ENCODE results near the gene EYA4.

DNA sequence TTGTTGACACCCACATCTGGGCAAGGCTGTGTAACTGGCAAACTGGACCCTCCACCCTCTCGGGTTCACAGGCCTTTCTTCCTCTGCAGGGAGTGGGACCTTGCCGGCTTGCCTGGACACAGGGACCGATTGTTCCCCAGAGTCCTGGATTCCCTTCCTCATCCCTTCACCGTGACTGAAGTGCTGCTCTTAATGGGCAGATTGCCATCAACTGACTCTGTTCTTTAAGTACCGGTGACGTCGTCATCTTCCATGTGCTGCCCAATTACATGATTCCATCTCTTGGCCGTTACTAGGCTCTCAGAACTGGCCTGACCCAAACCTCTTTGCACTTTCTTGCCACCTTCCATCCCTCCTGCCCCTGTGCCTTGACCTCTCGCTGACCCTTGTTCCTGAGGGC is 85.4 kb downstream of the EYA4 start:
- TF ChIP-seq SUZ12 (IDR thresholded peaks at IDR 0.05; ENCODE audit: extremely low read depth, insufficient read depth, insufficient read length) (no peak), YY1 (IDR thresholded peaks at IDR 0.05; ENCODE audit: insufficient read depth, insufficient read length) (no peak)

Data from NT2/D1 (cell line).